HG03442 (cell line): ENCODE results near the gene ZAR1.
A peak's percentile ranks its signal among the peaks of the same experiment; 100 is the strongest.

Source experiments
- ATAC-seq: cut with Tn5 transposase; IDR thresholded peaks from one replicate; pipeline ENCODE4 v1.9.1; 2021; ENCODE audit warnings: mild to moderate bottlenecking, moderate library complexity; ENCODE audit not compliant: unreplicated experiment

The ZAR1 gene

GRCh38 chr4:48489683-48490011 lies 405 bp upstream of the ZAR1 start:
- no peak for ATAC-seq

GRCh38 chr4:48490680-48491513 lies 845 bp downstream of the ZAR1 start:
- ATAC-seq, result no peak

- ATAC-seq, result no peak
Measured at GRCh38 chr4:48491514-48492176, 1.6 kb downstream of the ZAR1 start.

- ATAC-seq, result no peak
Measured at GRCh38 chr4:48493452-48494100, 3.5 kb downstream of the ZAR1 start.

GRCh38 chr4:48495941-48496340 lies 5.9 kb downstream of the ZAR1 start:
- no peak for ATAC-seq

GRCh38 chr4:48498895-48499294 lies 8.8 kb downstream of the ZAR1 start:
- ATAC-seq, result no peak

GRCh38 chr4:48499551-48500066 lies 9.6 kb downstream of the ZAR1 start:
- peak; percentile 69 for ATAC-seq

GRCh38 chr4:48503233-48504025 lies 13.4 kb downstream of the ZAR1 start:
- ATAC-seq, result no peak

GRCh38 chr4:48504026-48504330 lies 13.9 kb downstream of the ZAR1 start:
- ATAC-seq, result no peak

GRCh38 chr4:48504352-48504751 lies 14.3 kb downstream of the ZAR1 start:
- no peak for ATAC-seq

GRCh38 chr4:48506716-48507115 lies 16.7 kb downstream of the ZAR1 start:
- ATAC-seq, result no peak

- ATAC-seq, result no peak
Measured at GRCh38 chr4:48509543-48509942, 19.5 kb downstream of the ZAR1 start.

GRCh38 chr4:48518143-48518542 lies 28.1 kb downstream of the ZAR1 start:
- no peak for ATAC-seq

- ATAC-seq, result no peak
Measured at GRCh38 chr4:48526406-48526805, 36.4 kb downstream of the ZAR1 start.

GRCh38 chr4:48538358-48538757 lies 48.3 kb downstream of the ZAR1 start:
- ATAC-seq, result no peak

GRCh38 chr4:48539597-48539996 lies 49.5 kb downstream of the ZAR1 start:
- no peak for ATAC-seq

GRCh38 chr4:48542888-48543287 lies 52.8 kb downstream of the ZAR1 start:
- no peak for ATAC-seq

GRCh38 chr4:48543796-48544195 lies 53.7 kb downstream of the ZAR1 start:
- no peak for ATAC-seq
